HEK293 (cell line): ENCODE measurements around the gene CPN2.

Source experiments
- CTCF ChIA-PET: fragments of 350-600 bp; formaldehyde crosslinking; extraction: SDS; loops from one replicate; lab custom pipeline; 2021; ENCODE audit warnings: antibody characterized with exemption; lab: Yijun Ruan, JAX
- POLR2A ChIA-PET: fragments of 300-600 bp; formaldehyde crosslinking; extraction: SDS; loops from one replicate; lab custom pipeline; 2020; ENCODE audit warnings: antibody characterized with exemption, inconsistent platforms; lab: Yijun Ruan, JAX
- H3K27ac ChIP-seq: fragments of 200-500 bp; sonication (Bioruptor generic); 2 replicates; pipeline ENCODE4 v1.5.1; 2014; ENCODE audit warnings: low read depth, low read length, control low read depth, inconsistent platforms; ENCODE audit errors: extremely low read depth
- H3K36me3 ChIP-seq, 2 experiments: fragments of 200-500 bp in 1 of 2; sonication (Bioruptor generic) in 1 of 2; 1 replicate in 1 of 2; 2 replicates in 1 of 2; pipeline ENCODE4 v1.5.1; 2014 to 2017; ENCODE audit warnings: inconsistent platforms in 2 of 2, low read length in 2 of 2; ENCODE audit not compliant: control insufficient read depth in 2 of 2, insufficient read depth in 1 of 2
- H3K4me1 ChIP-seq: fragments of 200-500 bp; sonication (Bioruptor generic); 2 replicates; pipeline ENCODE4 v1.5.1; 2014; ENCODE audit warnings: mild to moderate bottlenecking, low read length, inconsistent platforms; ENCODE audit not compliant: control insufficient read depth, insufficient read depth
- H3K4me3 ChIP-seq: 2 replicates; pipeline ENCODE4 v1.5.1; 2011; ENCODE audit warnings: low read depth, mild to moderate bottlenecking, control low read depth, low read length, moderate library complexity
- H3K9me3 ChIP-seq: fragments of 200-500 bp; sonication (Bioruptor generic); 2 replicates; pipeline ENCODE4 v1.5.1; 2014; ENCODE audit warnings: low read depth, low read length, inconsistent platforms; ENCODE audit not compliant: control insufficient read depth, insufficient read depth
- CTCF ChIP-seq: fragments of 450-650 bp; formaldehyde crosslinking; IDR thresholded peaks from 2 replicates; pipeline ENCODE4 v1.5.1; 2016; ENCODE audit warnings: missing biosample characterization, missing genetic modification characterization
- GLI4 ChIP-seq: fragments of 450-650 bp; formaldehyde crosslinking; IDR thresholded peaks from 2 replicates; pipeline ENCODE4 v1.5.1; 2016; ENCODE audit warnings: missing biosample characterization, missing genetic modification characterization
- KLF1 ChIP-seq: fragments of 450-650 bp; formaldehyde crosslinking; IDR thresholded peaks from 2 replicates; pipeline ENCODE4 v1.5.1; 2016; ENCODE audit warnings: missing biosample characterization, missing genetic modification characterization
- SCRT2 ChIP-seq: fragments of 450-650 bp; formaldehyde crosslinking; IDR thresholded peaks from 2 replicates; pipeline ENCODE4 v1.5.1; 2016; ENCODE audit warnings: missing biosample characterization, missing genetic modification characterization
- SP3 ChIP-seq: fragments of 450-650 bp; formaldehyde crosslinking; IDR thresholded peaks from 2 replicates; pipeline ENCODE4 v1.5.1; 2016; ENCODE audit warnings: missing biosample characterization, missing genetic modification characterization
- WT1 ChIP-seq: fragments of 450-650 bp; formaldehyde crosslinking; IDR thresholded peaks from 2 replicates; pipeline ENCODE4 v1.5.1; 2016; ENCODE audit warnings: missing biosample characterization, missing genetic modification characterization
- YY2 ChIP-seq: fragments of 450-650 bp; formaldehyde crosslinking; IDR thresholded peaks from 2 replicates; pipeline ENCODE4 v1.5.1; 2016; ENCODE audit warnings: missing biosample characterization, missing genetic modification characterization
- ZBTB21 ChIP-seq: fragments of 450-650 bp; formaldehyde crosslinking; IDR thresholded peaks from 2 replicates; pipeline ENCODE4 v1.5.1; 2017; ENCODE audit warnings: missing biosample characterization, missing genetic modification characterization
- ZFP3 ChIP-seq: fragments of 450-650 bp; formaldehyde crosslinking; IDR thresholded peaks from 2 replicates; pipeline ENCODE4 v1.5.1; 2016; ENCODE audit warnings: low read depth, missing biosample characterization, missing genetic modification characterization
- ZFP37 ChIP-seq: fragments of 450-650 bp; formaldehyde crosslinking; IDR thresholded peaks from 2 replicates; pipeline ENCODE4 v1.5.1; 2016; ENCODE audit warnings: missing biosample characterization, missing genetic modification characterization
- ZNF133 ChIP-seq: fragments of 450-650 bp; formaldehyde crosslinking; IDR thresholded peaks from 2 replicates; pipeline ENCODE4 v1.5.1; 2016; ENCODE audit warnings: missing biosample characterization, missing genetic modification characterization
- ZNF24 ChIP-seq: fragments of 450-650 bp; formaldehyde crosslinking; IDR thresholded peaks from 2 replicates; pipeline ENCODE4 v1.5.1; 2016; ENCODE audit warnings: missing biosample characterization, missing genetic modification characterization
- ZNF248 ChIP-seq: fragments of 450-650 bp; formaldehyde crosslinking; IDR thresholded peaks from 2 replicates; pipeline ENCODE4 v1.5.1; 2017; ENCODE audit warnings: missing biosample characterization, missing genetic modification characterization
- ZNF645 ChIP-seq: fragments of 450-650 bp; formaldehyde crosslinking; IDR thresholded peaks from 2 replicates; pipeline ENCODE4; 2016; ENCODE audit warnings: missing biosample characterization, missing genetic modification characterization
- ZNF664 ChIP-seq: fragments of 450-650 bp; formaldehyde crosslinking; IDR thresholded peaks from 2 replicates; pipeline ENCODE4 v1.5.1; 2016; ENCODE audit warnings: missing biosample characterization, missing genetic modification characterization
- ZNF701 ChIP-seq: fragments of 450-650 bp; formaldehyde crosslinking; IDR thresholded peaks from 2 replicates; pipeline ENCODE4 v1.5.1; 2016; ENCODE audit warnings: missing biosample characterization, missing genetic modification characterization
- ZNF791 ChIP-seq: fragments of 450-650 bp; formaldehyde crosslinking; IDR thresholded peaks from 2 replicates; pipeline ENCODE4 v1.5.1; 2016; ENCODE audit warnings: missing biosample characterization, missing genetic modification characterization
- ZSCAN30 ChIP-seq: fragments of 450-650 bp; IDR thresholded peaks from 2 replicates; pipeline ENCODE4 v1.5.1; 2018; ENCODE audit warnings: missing biosample characterization, mild to moderate bottlenecking, missing genetic modification characterization, moderate library complexity
- TF ChIP-seq, protein P1 (sequence below): fragments of 450-650 bp; formaldehyde crosslinking; IDR thresholded peaks from 2 replicates; pipeline ENCODE4 v1.5.1; 2016; ENCODE audit warnings: missing biosample characterization, missing genetic modification characterization
- TF ChIP-seq, protein P2 (sequence below): fragments of 450-650 bp; formaldehyde crosslinking; IDR thresholded peaks from 2 replicates; pipeline ENCODE4 v1.5.1; 2016; ENCODE audit warnings: missing biosample characterization, missing genetic modification characterization

The CPN2 gene

GRCh38 chr3:194343561-194343893, 7.6 kb downstream of the CPN2 start:
- TF ChIP-seq ZFP3, result no peak
- TF ChIP-seq WT1 (tag by site-specific recombination), result no peak
- TF ChIP-seq, protein P1, sequence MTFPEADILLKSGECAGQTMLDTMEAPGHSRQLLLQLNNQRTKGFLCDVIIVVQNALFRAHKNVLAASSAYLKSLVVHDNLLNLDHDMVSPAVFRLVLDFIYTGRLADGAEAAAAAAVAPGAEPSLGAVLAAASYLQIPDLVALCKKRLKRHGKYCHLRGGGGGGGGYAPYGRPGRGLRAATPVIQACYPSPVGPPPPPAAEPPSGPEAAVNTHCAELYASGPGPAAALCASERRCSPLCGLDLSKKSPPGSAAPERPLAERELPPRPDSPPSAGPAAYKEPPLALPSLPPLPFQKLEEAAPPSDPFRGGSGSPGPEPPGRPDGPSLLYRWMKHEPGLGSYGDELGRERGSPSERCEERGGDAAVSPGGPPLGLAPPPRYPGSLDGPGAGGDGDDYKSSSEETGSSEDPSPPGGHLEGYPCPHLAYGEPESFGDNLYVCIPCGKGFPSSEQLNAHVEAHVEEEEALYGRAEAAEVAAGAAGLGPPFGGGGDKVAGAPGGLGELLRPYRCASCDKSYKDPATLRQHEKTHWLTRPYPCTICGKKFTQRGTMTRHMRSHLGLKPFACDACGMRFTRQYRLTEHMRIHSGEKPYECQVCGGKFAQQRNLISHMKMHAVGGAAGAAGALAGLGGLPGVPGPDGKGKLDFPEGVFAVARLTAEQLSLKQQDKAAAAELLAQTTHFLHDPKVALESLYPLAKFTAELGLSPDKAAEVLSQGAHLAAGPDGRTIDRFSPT (tag by site-specific recombination), result no peak
- TF ChIP-seq ZNF24 (tag by site-specific recombination), result no peak
- no peak for TF ChIP-seq ZNF133 (tag by site-specific recombination)
- TF ChIP-seq YY2 (tag by site-specific recombination), result no peak
- TF ChIP-seq, protein P2, sequence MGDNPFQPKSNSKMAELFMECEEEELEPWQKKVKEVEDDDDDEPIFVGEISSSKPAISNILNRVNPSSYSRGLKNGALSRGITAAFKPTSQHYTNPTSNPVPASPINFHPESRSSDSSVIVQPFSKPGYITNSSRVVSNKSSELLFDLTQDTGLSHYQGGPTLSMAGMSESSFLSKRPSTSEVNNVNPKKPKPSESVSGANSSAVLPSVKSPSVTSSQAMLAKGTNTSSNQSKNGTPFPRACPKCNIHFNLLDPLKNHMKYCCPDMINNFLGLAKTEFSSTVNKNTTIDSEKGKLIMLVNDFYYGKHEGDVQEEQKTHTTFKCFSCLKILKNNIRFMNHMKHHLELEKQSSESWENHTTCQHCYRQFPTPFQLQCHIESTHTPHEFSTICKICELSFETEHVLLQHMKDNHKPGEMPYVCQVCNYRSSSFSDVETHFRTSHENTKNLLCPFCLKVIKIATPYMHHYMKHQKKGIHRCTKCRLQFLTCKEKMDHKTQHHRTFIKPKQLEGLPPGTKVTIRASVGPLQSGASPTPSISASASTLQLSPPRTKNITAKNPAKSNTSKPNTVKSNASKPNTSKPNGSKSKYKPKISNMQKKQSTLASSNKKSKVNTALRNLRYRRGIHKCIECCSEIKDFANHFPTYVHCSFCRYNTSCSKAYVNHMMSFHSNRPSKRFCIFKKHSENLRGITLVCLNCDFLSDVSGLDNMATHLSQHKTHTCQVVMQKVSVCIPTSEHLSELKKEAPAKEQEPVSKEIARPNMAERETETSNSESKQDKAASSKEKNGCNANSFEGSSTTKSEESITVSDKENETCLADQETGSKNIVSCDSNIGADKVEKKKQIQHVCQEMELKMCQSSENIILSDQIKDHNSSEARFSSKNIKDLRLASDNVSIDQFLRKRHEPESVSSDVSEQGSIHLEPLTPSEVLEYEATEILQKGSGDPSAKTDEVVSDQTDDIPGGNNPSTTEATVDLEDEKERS (tag by site-specific recombination), result no peak
- TF ChIP-seq ZFP37, result no peak
- TF ChIP-seq ZNF664 (tag by site-specific recombination), result no peak
- TF ChIP-seq, all 188 proteins: peak for 0
- H3K4me3 ChIP-seq, result no peak overlapping the region
- H3K9me3 ChIP-seq, result no peaks in the 10 kb centered on the region
- ChIA-PET CTCF (interaction anchor here (0.6 to 3.0 kb wide), 30 partner anchors 9 to 682 kb away, joined by 3 to 20 read pairs (median 4); no protein-coding TSS in a partner anchor), POLR2A (no interaction called here)
- no peaks in the 10 kb centered on the region for H3K36me3 ChIP-seq
- H3K27ac ChIP-seq, result no peak overlapping the region
- H3K4me1 ChIP-seq, result no peaks in the 10 kb centered on the region

- H3K4me3 ChIP-seq, result no peak overlapping the region
- ChIA-PET POLR2A (no interaction called here), CTCF (interaction anchor here (0.6 to 3.0 kb wide), 29 partner anchors 9 to 681 kb away, joined by 3 to 20 read pairs (median 4); no protein-coding TSS in a partner anchor)
- no peak for TF ChIP-seq ZSCAN30
- H3K4me1 ChIP-seq, result no peaks in the 10 kb centered on the region
- no peaks in the 10 kb centered on the region for H3K36me3 ChIP-seq
- no peak overlapping the region for H3K27ac ChIP-seq
- H3K9me3 ChIP-seq, result no peaks in the 10 kb centered on the region
Observed at GRCh38 chr3:194342861-194343560, 8.1 kb downstream of the CPN2 start.

DNA sequence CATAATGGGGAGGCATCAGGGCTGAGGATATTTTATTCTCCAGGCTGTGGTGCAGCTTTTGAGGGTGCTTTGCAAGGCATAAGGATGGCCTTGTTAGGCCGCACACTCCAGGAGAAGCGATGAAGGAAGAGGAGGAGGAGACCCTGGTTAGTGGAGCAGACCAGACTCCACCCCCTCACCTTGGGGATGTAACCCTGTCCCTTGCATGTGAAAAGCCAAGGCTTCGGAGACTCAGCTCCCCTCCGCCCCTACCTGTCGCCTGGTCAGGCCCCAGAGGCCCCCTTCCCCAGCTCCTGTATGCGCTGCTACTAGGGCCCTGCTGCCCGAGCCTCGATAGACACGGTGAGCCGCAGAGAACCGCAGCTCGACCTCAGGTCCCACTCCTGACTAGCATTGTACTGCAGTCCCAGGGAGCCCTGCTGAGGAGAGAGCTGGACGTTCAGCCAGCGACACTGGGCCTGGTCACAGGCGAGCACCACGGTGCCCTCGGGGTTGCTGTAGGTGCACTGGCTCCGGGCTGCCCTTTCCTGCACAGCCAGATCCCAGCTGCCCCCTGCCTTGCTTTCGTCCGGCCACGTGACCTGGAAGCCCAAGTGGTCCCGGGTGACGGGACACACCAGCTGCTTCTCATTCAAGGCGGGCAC, 10.2 kb downstream of the CPN2 start:
- no peaks in the 10 kb centered on the region for H3K9me3 ChIP-seq
- H3K36me3 ChIP-seq, result no peaks in the 10 kb centered on the region
- H3K4me1 ChIP-seq, result no peaks in the 10 kb centered on the region
- TF ChIP-seq ZBTB21 (no peak), SCRT2 (tag by site-specific recombination) (peak; percentile 26; the same call in 1 of the 2 replicates)
- ChIA-PET POLR2A (no interaction called here), CTCF (no interaction called here)
- H3K4me3 ChIP-seq, result no peak overlapping the region
- no peak overlapping the region for H3K27ac ChIP-seq

- TF ChIP-seq ZNF248 (no peak), ZNF645 (tag by site-specific recombination) (no peak), ZNF701 (tag by site-specific recombination) (no peak), SP3 (tag by site-specific recombination) (no peak), KLF1 (tag by site-specific recombination) (no peak), GLI4 (tag by site-specific recombination) (no peak), ZNF791 (tag by site-specific recombination) (no peak), CTCF (tag by site-specific recombination) (no peak)
- no peaks in the 10 kb centered on the region for H3K9me3 ChIP-seq
- no peaks in the 10 kb centered on the region for H3K36me3 ChIP-seq
- no peak overlapping the region for H3K4me3 ChIP-seq
- CTCF ChIA-PET, result interaction anchor here (0.6 to 1.9 kb wide), 4 partner anchors 10 to 648 kb away, joined by 3 to 5 read pairs (median 4); no protein-coding TSS in a partner anchor
- no peaks in the 10 kb centered on the region for H3K4me1 ChIP-seq
- POLR2A ChIA-PET, result no interaction called here
- H3K27ac ChIP-seq, result no peak overlapping the region
Observed at GRCh38 chr3:194339840-194340239, 11.3 kb downstream of the CPN2 start.
